ENCODE data around the gene PPARGC1A.

- TF ChIP-seq POLR2AphosphoS5 (IDR thresholded peaks at IDR 0.05) (no peak), CTCF (IDR thresholded peaks at IDR 0.05) (no peak)
Observed at GRCh38 chr4:23899565-23899964, 9.7 kb upstream of the PPARGC1A start.
